Dendritic cell treated with granulocyte-macrophage colony-stimulating factor and Interleukin-4, amounts not matched to agents 40 ng/mL and 50 ng/mL, for 4 days (primary cell): ENCODE data around the gene GHR.
"Not testable (repeated sequence)": the region's sequence is repeated elsewhere in the genome, so short reads cannot be mapped to it uniquely, and the experiment has no call there.

Experiments used
- H3K27ac Mint-ChIP-seq: one replicate; pipeline ENCODE4 v1.8.0; 2022; ENCODE audit warnings: mild to moderate bottlenecking, mixed read lengths
- H3K27me3 Mint-ChIP-seq: one replicate; pipeline ENCODE4 v1.8.0; 2022; ENCODE audit warnings: mild to moderate bottlenecking, mixed read lengths
- H3K36me3 Mint-ChIP-seq: one replicate; pipeline ENCODE4 v1.8.0; 2022; ENCODE audit warnings: low read depth, mixed read lengths
- H3K4me1 Mint-ChIP-seq: one replicate; pipeline ENCODE4 v1.8.0; 2022; ENCODE audit warnings: low read depth, mixed read lengths
- H3K4me3 Mint-ChIP-seq: one replicate; pipeline ENCODE4 v1.8.0; 2022; ENCODE audit warnings: mild to moderate bottlenecking, moderate library complexity, mixed read lengths
- H3K9me3 Mint-ChIP-seq: one replicate; pipeline ENCODE4 v1.8.0; 2022; ENCODE audit warnings: mixed read lengths
- intact Hi-C: fragments of 100-400 bp; cut with micrococcal nuclease; formaldehyde crosslinking; loops from one replicate; pipeline ENCODE4 v1.15.0; 2022

The GHR gene

DNA sequence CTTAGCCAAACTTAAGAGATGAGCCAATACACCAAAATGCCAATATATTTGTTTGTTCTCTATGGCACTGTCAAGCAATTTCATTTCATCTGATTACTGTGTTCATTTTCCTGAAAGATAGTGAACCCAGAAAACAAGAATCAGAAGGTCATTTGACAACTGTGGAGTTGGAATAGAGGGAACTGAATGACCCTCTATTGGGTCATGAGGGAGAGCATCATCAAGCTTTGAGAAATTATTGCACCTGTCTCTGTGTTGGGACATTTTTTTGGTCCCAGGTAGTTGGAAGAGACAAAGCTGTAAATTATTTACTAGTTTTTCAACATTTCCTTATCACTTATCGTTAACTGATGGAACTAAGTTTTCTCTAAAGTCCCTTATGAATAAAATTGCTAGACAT is 129.4 kb downstream of the GHR start:
- H3K4me3 Mint-ChIP-seq = no peak overlapping the region
- no peaks in the 10 kb centered on the region for H3K36me3 Mint-ChIP-seq
- intact Hi-C loops = no loop called here
- no peaks in the 10 kb centered on the region for H3K4me1 Mint-ChIP-seq
- H3K27me3 Mint-ChIP-seq = no peaks in the 10 kb centered on the region
- H3K27ac Mint-ChIP-seq = no peak overlapping the region
- no peaks in the 10 kb centered on the region for H3K9me3 Mint-ChIP-seq

DNA sequence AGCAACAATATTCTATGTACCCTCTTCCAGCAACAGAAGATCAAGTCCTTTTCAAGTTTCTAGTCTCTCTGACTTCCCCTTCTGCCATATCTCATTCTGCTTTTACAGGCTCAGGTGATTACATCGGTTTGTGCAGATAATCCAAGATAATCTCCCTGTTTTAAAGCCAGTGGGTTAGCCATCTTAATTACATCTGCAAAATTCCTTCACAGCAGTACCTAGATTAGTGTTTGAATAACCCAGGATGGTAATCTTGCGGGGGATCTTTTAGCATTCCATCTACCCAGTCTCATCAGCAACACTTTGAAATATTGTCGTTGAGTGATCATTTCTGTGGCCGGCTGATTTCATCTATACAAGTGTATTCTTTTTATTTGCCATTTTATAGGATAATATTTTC is 130.2 kb downstream of the GHR start:
- Mint-ChIP-seq H3K36me3 (no peaks in the 10 kb centered on the region), H3K4me3 (no peak overlapping the region), H3K27me3 (no peaks in the 10 kb centered on the region), H3K9me3 (no peaks in the 10 kb centered on the region), H3K4me1 (no peaks in the 10 kb centered on the region), H3K27ac (no peak overlapping the region)
- intact Hi-C loops = no loop called here

DNA sequence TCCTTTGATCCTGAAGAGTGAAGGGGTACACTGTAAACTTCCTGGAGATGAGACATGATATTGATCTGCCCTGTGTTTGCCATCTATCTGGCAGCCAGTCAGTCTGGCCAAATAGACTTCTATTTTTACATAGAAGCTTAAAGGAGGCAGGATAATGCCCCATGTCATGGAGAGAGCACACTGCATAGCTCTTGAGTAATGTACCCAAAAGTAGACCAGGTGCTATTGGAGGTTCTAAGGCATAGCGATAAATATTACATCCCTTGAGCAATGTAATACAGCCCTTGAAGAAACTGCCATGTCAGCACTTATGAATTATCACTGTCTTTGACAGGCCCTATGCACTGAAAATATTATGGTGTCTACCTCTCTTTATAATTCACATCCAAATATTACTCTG is 131.8 kb downstream of the GHR start:
- no peaks in the 10 kb centered on the region for H3K4me1 Mint-ChIP-seq
- no peaks in the 10 kb centered on the region for H3K36me3 Mint-ChIP-seq
- intact Hi-C loops = no loop called here
- H3K27me3 Mint-ChIP-seq = no peaks in the 10 kb centered on the region
- no peak overlapping the region for H3K4me3 Mint-ChIP-seq
- no peaks in the 10 kb centered on the region for H3K9me3 Mint-ChIP-seq
- H3K27ac Mint-ChIP-seq = no peak overlapping the region

- H3K27me3 Mint-ChIP-seq = no peaks in the 10 kb centered on the region
- H3K9me3 Mint-ChIP-seq = no peaks in the 10 kb centered on the region
- no peak overlapping the region for H3K27ac Mint-ChIP-seq
- no peaks in the 10 kb centered on the region for H3K36me3 Mint-ChIP-seq
- intact Hi-C loops = no loop called here
- H3K4me1 Mint-ChIP-seq = no peaks in the 10 kb centered on the region
- H3K4me3 Mint-ChIP-seq = no peak overlapping the region
These were observed 132.6 kb downstream of the GHR start for GRCh38 chr5:42555797-42556196.

DNA sequence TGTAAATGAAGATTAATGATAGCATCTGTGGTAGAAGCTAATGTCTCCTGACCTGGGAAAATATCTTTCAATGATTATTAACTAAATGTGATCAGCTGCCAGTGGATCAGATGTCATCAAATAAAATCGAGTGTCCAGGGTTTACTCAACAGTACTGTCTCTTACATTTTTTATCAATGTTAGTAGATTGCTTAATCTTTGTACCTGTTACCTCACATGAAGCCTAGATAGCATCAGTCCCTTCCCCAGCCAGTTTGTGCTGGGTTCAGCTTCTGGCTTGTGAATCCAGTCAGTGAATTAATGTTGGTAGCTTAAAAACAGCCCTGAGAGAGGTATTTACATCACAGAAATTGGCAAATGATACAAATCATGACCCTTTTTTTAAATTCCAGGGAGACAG is 134.4 kb downstream of the GHR start:
- Mint-ChIP-seq H3K27me3 (no peaks in the 10 kb centered on the region), H3K4me3 (no peak overlapping the region), H3K4me1 (no peaks in the 10 kb centered on the region), H3K9me3 (no peaks in the 10 kb centered on the region), H3K27ac (no peak overlapping the region), H3K36me3 (no peaks in the 10 kb centered on the region)
- intact Hi-C loops = no loop called here

DNA sequence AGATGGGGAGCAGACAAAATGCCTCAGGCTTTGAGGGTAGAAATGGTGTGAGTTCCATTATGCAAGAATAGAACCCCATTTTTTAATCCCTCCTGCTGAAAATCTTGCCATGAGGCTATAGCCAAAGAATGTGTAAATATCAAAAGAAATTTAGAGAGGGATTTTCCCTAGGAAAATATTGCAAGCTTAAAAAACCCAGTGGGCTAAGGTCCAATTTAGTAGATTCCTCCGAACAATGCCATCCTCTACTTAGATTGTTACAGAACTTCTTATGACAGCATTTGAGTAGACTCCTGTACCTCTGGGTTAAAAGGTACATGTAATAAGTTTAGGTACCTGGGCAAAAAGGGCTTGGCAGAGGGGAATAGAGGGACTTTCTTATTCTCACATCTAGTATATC is 138.4 kb downstream of the GHR start:
- H3K27ac Mint-ChIP-seq = no peak overlapping the region
- no peak overlapping the region for H3K4me3 Mint-ChIP-seq
- H3K27me3 Mint-ChIP-seq = no peaks in the 10 kb centered on the region
- H3K4me1 Mint-ChIP-seq = no peaks in the 10 kb centered on the region
- intact Hi-C loops = no loop called here
- H3K9me3 Mint-ChIP-seq = no peaks in the 10 kb centered on the region
- H3K36me3 Mint-ChIP-seq = no peaks in the 10 kb centered on the region

GRCh38 chr5:42564689-42565356 is 141.6 kb downstream of the GHR start:
- Mint-ChIP-seq H3K27me3 (no peaks in the 10 kb centered on the region), H3K4me3 (no peak overlapping the region)

GRCh38 chr5:42566652-42567295 is 143.5 kb downstream of the GHR start:
- no peaks in the 10 kb centered on the region for H3K4me1 Mint-ChIP-seq
- intact Hi-C loops = no loop called here
- H3K27ac Mint-ChIP-seq = no peak overlapping the region
- H3K27me3 Mint-ChIP-seq = no peaks in the 10 kb centered on the region
- H3K36me3 Mint-ChIP-seq = no peaks in the 10 kb centered on the region
- no peaks in the 10 kb centered on the region for H3K9me3 Mint-ChIP-seq
- no peak overlapping the region for H3K4me3 Mint-ChIP-seq

More at GRCh38 chr5:42564689-42565356, 141.6 kb downstream of the GHR start:
- intact Hi-C loops = no loop called here
- Mint-ChIP-seq H3K9me3 (no peaks in the 10 kb centered on the region), H3K4me1 (no peaks in the 10 kb centered on the region), H3K36me3 (no peaks in the 10 kb centered on the region), H3K27ac (no peak overlapping the region)

- no peak overlapping the region for H3K27ac Mint-ChIP-seq
- H3K36me3 Mint-ChIP-seq = no peaks in the 10 kb centered on the region
- no peak overlapping the region for H3K4me3 Mint-ChIP-seq
- H3K4me1 Mint-ChIP-seq = no peaks in the 10 kb centered on the region
- no peaks in the 10 kb centered on the region for H3K27me3 Mint-ChIP-seq
- no peaks in the 10 kb centered on the region for H3K9me3 Mint-ChIP-seq
- intact Hi-C loops = no loop called here
These were observed 146.1 kb downstream of the GHR start for GRCh38 chr5:42569325-42569724.

DNA sequence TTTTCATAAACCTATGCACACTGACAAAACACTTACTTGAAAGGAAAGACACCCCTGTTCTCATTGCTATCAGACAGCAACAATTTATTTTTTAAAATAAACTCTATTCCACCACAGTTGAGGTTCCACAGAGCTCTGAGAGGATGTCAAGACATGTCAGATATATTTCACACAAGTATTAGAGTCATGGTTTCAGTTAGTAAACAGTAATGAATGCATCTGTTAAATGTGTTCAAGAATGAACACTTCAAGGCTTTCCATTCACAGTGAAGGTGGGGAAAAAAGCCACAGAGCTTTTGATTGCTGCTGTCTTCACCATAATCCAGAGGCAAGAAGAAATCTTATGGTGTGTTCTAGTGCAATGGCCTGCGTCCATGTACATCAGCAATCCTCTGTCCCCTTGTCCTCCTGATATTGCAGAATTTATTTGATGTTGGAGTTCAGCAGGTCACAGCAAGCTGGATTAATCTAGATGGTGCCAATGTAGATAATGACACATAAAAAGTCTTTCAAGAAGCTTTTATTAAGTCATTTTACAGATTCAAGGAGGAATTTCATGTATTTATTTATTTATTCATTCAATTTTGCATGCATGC is 146.8 kb downstream of the GHR start:
- intact Hi-C loops = no loop called here
- Mint-ChIP-seq H3K9me3 (no peaks in the 10 kb centered on the region), H3K4me1 (no peaks in the 10 kb centered on the region), H3K27ac (no peak overlapping the region), H3K4me3 (no peak overlapping the region), H3K27me3 (no peaks in the 10 kb centered on the region), H3K36me3 (no peaks in the 10 kb centered on the region)

- Mint-ChIP-seq H3K4me3 (no peak overlapping the region), H3K27me3 (no peaks in the 10 kb centered on the region), H3K4me1 (no peaks in the 10 kb centered on the region), H3K36me3 (no peaks in the 10 kb centered on the region), H3K27ac (no peak overlapping the region), H3K9me3 (no peaks in the 10 kb centered on the region)
- intact Hi-C loops = no loop called here
These were observed 148.0 kb downstream of the GHR start for GRCh38 chr5:42570966-42571960.

DNA sequence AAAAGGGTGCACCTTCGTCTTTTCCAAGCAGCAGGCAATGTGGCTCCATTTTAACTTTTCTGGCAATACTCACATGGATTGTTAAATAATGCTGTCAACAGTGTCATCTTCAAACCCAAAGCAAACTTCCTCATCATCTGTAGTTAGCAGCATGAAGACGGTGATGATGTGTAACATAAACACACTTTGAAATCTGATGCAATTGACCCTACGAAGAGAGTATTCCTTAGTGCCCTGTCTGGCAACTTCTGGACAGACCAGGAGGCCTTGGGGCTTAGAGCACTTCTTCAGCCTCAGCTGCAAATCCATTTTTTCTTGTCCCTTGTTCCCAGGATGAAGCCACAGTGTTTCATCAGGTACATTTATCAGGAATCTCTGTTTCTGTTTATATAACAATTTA is 149.1 kb downstream of the GHR start:
- H3K27me3 Mint-ChIP-seq = no peaks in the 10 kb centered on the region
- H3K4me1 Mint-ChIP-seq = no peaks in the 10 kb centered on the region
- H3K4me3 Mint-ChIP-seq = no peak overlapping the region
- H3K27ac Mint-ChIP-seq = no peak overlapping the region
- no peaks in the 10 kb centered on the region for H3K36me3 Mint-ChIP-seq
- no peaks in the 10 kb centered on the region for H3K9me3 Mint-ChIP-seq
- intact Hi-C loops = no loop called here

GRCh38 chr5:42573386-42573785 is 150.1 kb downstream of the GHR start:
- H3K27me3 Mint-ChIP-seq = no peaks in the 10 kb centered on the region
- H3K27ac Mint-ChIP-seq = no peak overlapping the region
- H3K36me3 Mint-ChIP-seq = no peaks in the 10 kb centered on the region
- H3K4me3 Mint-ChIP-seq = no peak overlapping the region
- no peaks in the 10 kb centered on the region for H3K4me1 Mint-ChIP-seq
- intact Hi-C loops = no loop called here
- H3K9me3 Mint-ChIP-seq = no peaks in the 10 kb centered on the region

DNA sequence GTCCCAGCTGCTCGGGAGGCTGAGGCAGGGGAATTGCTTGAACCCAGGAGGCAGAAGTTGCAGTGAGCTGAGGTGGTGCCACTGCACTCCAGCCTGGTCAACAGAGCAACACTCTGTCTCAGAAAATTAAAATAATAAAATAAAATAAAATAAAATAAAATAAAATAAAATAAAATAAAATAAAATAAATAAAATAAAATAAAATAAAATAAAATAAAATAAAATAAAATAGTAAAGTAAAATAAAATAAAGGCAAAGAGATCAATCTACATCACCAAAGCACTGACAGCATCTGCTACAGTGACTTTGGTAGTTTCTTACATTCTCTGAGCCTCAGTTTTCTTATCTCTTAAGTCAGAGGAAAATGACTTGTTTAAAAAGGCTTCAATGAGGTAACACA is 152.7 kb downstream of the GHR start:
- H3K27me3 Mint-ChIP-seq, H3K27ac Mint-ChIP-seq, intact Hi-C loops, H3K9me3 Mint-ChIP-seq, H3K36me3 Mint-ChIP-seq, H3K4me1 Mint-ChIP-seq, H3K4me3 Mint-ChIP-seq: not testable (repeated sequence)
